GM21447 (cell line): ENCODE data around the gene ADISSP.

Experiments used
- ATAC-seq: cut with Tn5 transposase; IDR thresholded peaks from one replicate; pipeline ENCODE4 v1.9.1; 2021; ENCODE audit not compliant: unreplicated experiment

Gene ADISSP

GRCh38 chr20:3781153-3781910 lies 13.8 kb upstream of the ADISSP start, which contains the start of gene SPEF1:
Gene SPEF1, minus strand, starts transcription at chr20:3781448. Its CDS starts 161 bp downstream, at chr20:3781287.
- peak; percentile 74 for ATAC-seq

GRCh38 chr20:3778976-3779375 lies 11.4 kb upstream of the ADISSP start:
- ATAC-seq: no peak

- no peak for ATAC-seq
Measured at GRCh38 chr20:3777716-3778629, 10.4 kb upstream of the ADISSP start.

GRCh38 chr20:3777381-3777715 lies 9.8 kb upstream of the ADISSP start:
- no peak for ATAC-seq

GRCh38 chr20:3775457-3776108 lies 8.0 kb upstream of the ADISSP start:
- ATAC-seq: no peak

GRCh38 chr20:3771552-3772058 lies 4.1 kb upstream of the ADISSP start:
- ATAC-seq: no peak

GRCh38 chr20:3768342-3769130 lies 983 bp upstream of the ADISSP start:
- peak; percentile 37 for ATAC-seq

- no peak for ATAC-seq
Measured at GRCh38 chr20:3767110-3767426, 485 bp downstream of the ADISSP start.

GRCh38 chr20:3766422-3767109 lies 987 bp downstream of the ADISSP start:
- no peak for ATAC-seq

GRCh38 chr20:3765171-3765882 lies 2.2 kb downstream of the ADISSP start:
- ATAC-seq: no peak

- no peak for ATAC-seq
Measured at GRCh38 chr20:3764659-3765058, 2.9 kb downstream of the ADISSP start.

- no peak for ATAC-seq
Measured at GRCh38 chr20:3763671-3764601, 3.6 kb downstream of the ADISSP start.

- peak; percentile 62 for ATAC-seq
Measured at GRCh38 chr20:3760655-3761348, 6.8 kb downstream of the ADISSP start.

- ATAC-seq: no peak
Measured at GRCh38 chr20:3759884-3760283, 7.7 kb downstream of the ADISSP start.

GRCh38 chr20:3759316-3759823 lies 8.2 kb downstream of the ADISSP start:
- no peak for ATAC-seq

GRCh38 chr20:3758566-3758965 lies 9.0 kb downstream of the ADISSP start:
- ATAC-seq: no peak

- ATAC-seq: no peak
Measured at GRCh38 chr20:3757268-3757667, 10.3 kb downstream of the ADISSP start.
